Measurements from ENCODE around the gene GRHPR.
"Not testable (repeated sequence)": the region's sequence is repeated elsewhere in the genome, so short reads cannot be mapped to it uniquely, and the experiment has no call there.

GRHPR gene

GRCh38 chr9:37422289-37423104 is at the start of gene GRHPR:
TSS of gene GRHPR (plus strand) at chr9:37422696. CDS start at chr9:37422751, 55 bp downstream.
- DNase-seq (ENCODE audit: low spot score): peak; percentile 98

- DNase-seq (ENCODE audit: low spot score): no peak
These were observed 49.7 kb upstream of the GRHPR start for GRCh38 chr9:37372839-37373238.

GRCh38 chr9:37373621-37374020 is 48.9 kb upstream of the GRHPR start:
- DNase-seq (ENCODE audit: low spot score): no peak

- DNase-seq (ENCODE audit: low spot score): no peak
These were observed 47.6 kb upstream of the GRHPR start for GRCh38 chr9:37374892-37375291.

- no peak for DNase-seq (ENCODE audit: low spot score)
These were observed 44.5 kb upstream of the GRHPR start for GRCh38 chr9:37377688-37378612.

GRCh38 chr9:37378613-37379004 is 43.9 kb upstream of the GRHPR start:
- no peak for DNase-seq (ENCODE audit: low spot score)

- DNase-seq (ENCODE audit: low spot score): no peak
These were observed 42.7 kb upstream of the GRHPR start for GRCh38 chr9:37379835-37380234.

GRCh38 chr9:37380570-37380969 is 41.9 kb upstream of the GRHPR start:
- no peak for DNase-seq (ENCODE audit: low spot score)

- no peak for DNase-seq (ENCODE audit: low spot score)
These were observed 41.3 kb upstream of the GRHPR start for GRCh38 chr9:37381094-37381741.

- no peak for DNase-seq (ENCODE audit: low spot score)
These were observed 40.1 kb upstream of the GRHPR start for GRCh38 chr9:37382161-37382981.

GRCh38 chr9:37382982-37383357 is 39.5 kb upstream of the GRHPR start:
- no peak for DNase-seq (ENCODE audit: low spot score)

- no peak for DNase-seq (ENCODE audit: low spot score)
These were observed 39.1 kb upstream of the GRHPR start for GRCh38 chr9:37383393-37383792.

- no peak for DNase-seq (ENCODE audit: low spot score)
These were observed 38.4 kb upstream of the GRHPR start for GRCh38 chr9:37383876-37384746.

GRCh38 chr9:37385286-37385685 is 37.2 kb upstream of the GRHPR start:
- no peak for DNase-seq (ENCODE audit: low spot score)

GRCh38 chr9:37386988-37387387 is 35.5 kb upstream of the GRHPR start:
- DNase-seq (ENCODE audit: low spot score): no peak

GRCh38 chr9:37390759-37391158 is 31.7 kb upstream of the GRHPR start:
- no peak for DNase-seq (ENCODE audit: low spot score)

- DNase-seq (ENCODE audit: low spot score): no peak
These were observed 30.2 kb upstream of the GRHPR start for GRCh38 chr9:37392272-37392671.

- DNase-seq (ENCODE audit: low spot score): no peak
These were observed 27.3 kb upstream of the GRHPR start for GRCh38 chr9:37395229-37395628.

- DNase-seq (ENCODE audit: low spot score): no peak
These were observed 26.8 kb upstream of the GRHPR start for GRCh38 chr9:37395663-37396062.

GRCh38 chr9:37397948-37398347 is 24.5 kb upstream of the GRHPR start:
- DNase-seq (ENCODE audit: low spot score): not testable (repeated sequence)

All from Ammon's horn (tissue), 1 donor.